GM23248 (cell line): ENCODE results near the gene PSAP. TPM values are rescaled to one million over a fixed set of nuclear protein-coding genes. Genes with fewer than 3 reads are reported as not detected.

Experiments used
- DNase-seq: peaks from one replicate; pipeline ENCODE4 v3.0.0-alpha.2; 2015
- H2AFZ ChIP-seq: fragments of 200-600 bp; sonication (generic); 2 replicates; pipeline ENCODE4 v1.6.1; 2016; ENCODE audit warnings: antibody characterized with exemption
- H3F3A ChIP-seq: fragments of 200-600 bp; sonication (generic); 2 replicates; pipeline ENCODE4 v1.6.1; 2016; ENCODE audit warnings: mild to moderate bottlenecking, antibody characterized with exemption, mixed run types; ENCODE audit not compliant: insufficient read depth
- H3K27ac ChIP-seq: fragments of 200-600 bp; sonication (generic); 2 replicates; pipeline ENCODE4 v1.5.1; 2016; ENCODE audit warnings: mild to moderate bottlenecking
- H3K27me3 ChIP-seq: fragments of 200-600 bp; sonication (generic); replicated peaks from 2 replicates; pipeline ENCODE4 v1.6.1; 2016; ENCODE audit warnings: mild to moderate bottlenecking; ENCODE audit not compliant: insufficient read depth
- H3K36me3 ChIP-seq: fragments of 200-600 bp; sonication (generic); 2 replicates; pipeline ENCODE4 v1.6.1; 2016; ENCODE audit warnings: low read depth, mild to moderate bottlenecking
- H3K4me1 ChIP-seq: fragments of 200-600 bp; sonication (generic); 2 replicates; pipeline ENCODE4 v1.6.1; 2016; ENCODE audit warnings: mild to moderate bottlenecking; ENCODE audit not compliant: insufficient read depth
- H3K4me2 ChIP-seq: fragments of 200-600 bp; sonication (generic); one replicate; pipeline ENCODE4 v1.6.1; 2016; ENCODE audit warnings: mild to moderate bottlenecking; ENCODE audit not compliant: unreplicated experiment
- H3K4me3 ChIP-seq: fragments of 200-600 bp; sonication (generic); 2 replicates; pipeline ENCODE4 v1.5.1; 2016; ENCODE audit warnings: mild to moderate bottlenecking
- H3K79me2 ChIP-seq: fragments of 200-600 bp; sonication (generic); 2 replicates; pipeline ENCODE4 v1.6.1; 2016; ENCODE audit warnings: mild to moderate bottlenecking; ENCODE audit not compliant: insufficient read depth
- H3K9ac ChIP-seq: fragments of 200-600 bp; sonication (generic); 2 replicates; pipeline ENCODE4 v1.6.1; 2016; ENCODE audit warnings: mild to moderate bottlenecking
- H3K9me2 ChIP-seq: fragments of 200-600 bp; sonication (generic); 2 replicates; pipeline ENCODE4 v1.6.1; 2016; ENCODE audit warnings: mixed run types, mild to moderate bottlenecking, moderate library complexity; ENCODE audit not compliant: insufficient read depth
- H3K9me3 ChIP-seq: fragments of 200-600 bp; sonication (generic); one replicate; pipeline ENCODE4 v1.6.1; 2017; ENCODE audit warnings: low read depth
- H4K20me1 ChIP-seq: fragments of 200-600 bp; sonication (generic); 2 replicates; pipeline ENCODE4 v1.6.0; 2016; ENCODE audit not compliant: insufficient read depth
- EZH2 ChIP-seq: fragments of 200-600 bp; sonication (generic); IDR thresholded peaks from 2 replicates; pipeline ENCODE4 v1.6.1; 2018; ENCODE audit warnings: antibody characterized with exemption, mild to moderate bottlenecking; ENCODE audit not compliant: insufficient read depth, poor library complexity, severe bottlenecking
- EZH2phosphoT487 ChIP-seq: fragments of 200-600 bp; sonication (generic); IDR thresholded peaks from 2 replicates; pipeline ENCODE4 v1.6.1; 2018; ENCODE audit warnings: antibody characterized with exemption, moderate library complexity, mild to moderate bottlenecking, low read depth; ENCODE audit not compliant: insufficient read depth
- WGBS, 2 experiments: methylation state at CpG; one replicate each; pipeline ENCODE4 v1.1.6; 2015 to 2017; ENCODE audit warnings: low lambda C conversion rate in 2 of 2, low coverage in 1 of 2; ENCODE audit errors: missing lambda C conversion rate in 2 of 2; 5-methylcytosine and 5-hydroxymethylcytosine counted together
- in situ Hi-C: fragments of 300-500 bp; cut with MboI; formaldehyde crosslinking; loops from 2 replicates; pipeline ENCODE4 v1.15.0; 2020
- polyA plus RNA-seq: library from polyadenylated mRNA; unstranded; fragments of >200 nt; fragmentation: Nextera tagmentation; extraction: Ambion mirVana; gene quantifications from 2 replicates; pipeline ENCODE4 v1.2.1, GENCODE V29; 2016
- total RNA-seq: library from RNA; depleted of rRNA; stranded (reverse); fragments of >200 nt; shearing (Covaris generic); gene quantifications from 2 replicates; pipeline ENCODE4 v1.2.3, GENCODE V29; 2014

PSAP gene
- total and polyA plus RNA-seq, 2 experiments from 2014 or later, result 715 to 1,142 TPM

DNA sequence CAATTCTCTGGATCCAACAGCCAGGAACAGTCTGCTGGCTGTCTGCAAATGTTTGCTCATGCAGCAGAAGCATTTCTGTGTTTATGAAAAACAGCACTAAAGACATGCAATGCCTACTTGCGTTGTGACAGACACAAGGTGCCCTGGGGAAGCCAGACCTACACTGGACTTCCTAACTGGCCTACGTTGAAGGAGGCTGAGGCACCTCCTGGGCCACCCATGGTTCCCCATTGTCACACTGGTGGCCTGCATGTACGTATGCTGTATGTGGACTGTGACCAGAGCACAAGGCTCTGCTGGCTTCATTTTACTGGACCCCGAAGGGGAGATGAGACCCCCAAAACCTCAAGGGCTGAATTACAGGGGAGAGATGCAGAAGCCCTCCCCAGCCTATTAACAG is 27.7 kb downstream of the PSAP start:
- H3K36me3 ChIP-seq, result peaks cover 49% of the 10 kb centered on the region
- no peak overlapping the region for H3K4me3 ChIP-seq
- no peak for DNase-seq
- no peaks in the 10 kb centered on the region for H3K27me3 ChIP-seq
- H2AFZ ChIP-seq, result no peak overlapping the region
- H4K20me1 ChIP-seq, result no peaks in the 10 kb centered on the region
- no peak for TF ChIP-seq EZH2phosphoT487
- no peak for TF ChIP-seq EZH2
- H3K9me2 ChIP-seq, result no peaks in the 10 kb centered on the region
- WGBS, 2 experiments, result 83 to 97% methylated on average over 4 of the region's 4 CpGs
- H3K4me1 ChIP-seq, result no peaks in the 10 kb centered on the region
- H3F3A ChIP-seq, result no peaks in the 10 kb centered on the region
- H3K9me3 ChIP-seq, result no peaks in the 10 kb centered on the region
- in situ Hi-C loops, result no loop called here
- H3K79me2 ChIP-seq, result 0 out of 2 replicates have a peak, but pooled peaks cover 8% of the 10 kb centered on the region
- H3K4me2 ChIP-seq, result no peak overlapping the region
- H3K27ac ChIP-seq, result no peak overlapping the region
- H3K9ac ChIP-seq, result no peak overlapping the region

DNA sequence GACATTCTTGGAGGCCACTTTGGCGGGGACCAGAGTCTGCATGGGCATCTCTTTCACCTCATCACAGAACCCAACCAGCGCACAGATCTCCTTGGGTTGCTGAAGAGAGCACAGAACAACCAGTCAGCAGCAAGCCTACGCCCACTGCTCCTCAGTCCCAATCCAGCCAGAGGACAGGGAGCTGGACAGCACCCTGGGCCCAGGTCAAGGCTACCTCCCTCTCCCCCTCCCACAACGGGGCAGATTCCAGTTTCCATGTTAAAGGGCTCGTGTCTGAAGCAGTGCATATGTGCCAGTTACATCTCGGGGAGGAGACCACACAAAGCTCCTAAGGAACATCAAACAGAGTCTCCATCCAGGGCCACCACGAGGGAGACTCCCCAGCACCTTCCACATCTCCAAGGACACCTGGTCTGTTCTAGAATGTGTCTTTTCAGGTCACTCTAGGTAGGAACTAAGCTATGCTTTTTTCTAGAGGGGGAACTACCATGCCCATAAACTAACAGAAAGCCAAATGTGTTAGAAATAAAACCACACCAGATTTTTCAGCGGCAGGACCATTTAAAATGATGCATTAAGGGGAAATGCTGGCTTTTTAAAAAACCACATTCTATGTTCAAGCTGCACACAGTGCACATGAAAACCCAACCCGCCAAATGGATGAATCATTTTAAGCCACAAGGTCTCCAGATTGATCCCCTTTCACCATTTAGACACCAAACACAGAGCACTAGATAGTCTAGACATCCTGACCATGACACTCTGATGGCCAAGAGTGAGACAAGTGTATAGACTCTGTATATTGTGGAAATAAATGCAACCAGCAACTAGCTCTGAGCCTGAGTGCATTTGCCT is 28.9 kb downstream of the PSAP start:
- H3F3A ChIP-seq, result no peaks in the 10 kb centered on the region
- no peaks in the 10 kb centered on the region for H3K9me2 ChIP-seq
- H4K20me1 ChIP-seq, result no peaks in the 10 kb centered on the region
- no peak overlapping the region for H2AFZ ChIP-seq
- H3K4me2 ChIP-seq, result no peak overlapping the region
- H3K9ac ChIP-seq, result no peak overlapping the region
- TF ChIP-seq EZH2, result no peak
- TF ChIP-seq EZH2phosphoT487, result no peak
- in situ Hi-C loops, result no loop called here
- H3K4me3 ChIP-seq, result no peak overlapping the region
- no peaks in the 10 kb centered on the region for H3K4me1 ChIP-seq
- 73 to 74% methylated on average over 9 of the region's 9 CpGs for WGBS, 2 experiments
- peak; percentile 33 for DNase-seq
- H3K27me3 ChIP-seq, result no peaks in the 10 kb centered on the region
- H3K27ac ChIP-seq, result no peak overlapping the region
- peaks cover 47% of the 10 kb centered on the region for H3K36me3 ChIP-seq
- H3K9me3 ChIP-seq, result no peaks in the 10 kb centered on the region
- H3K79me2 ChIP-seq, result no peaks in the 10 kb centered on the region

DNA sequence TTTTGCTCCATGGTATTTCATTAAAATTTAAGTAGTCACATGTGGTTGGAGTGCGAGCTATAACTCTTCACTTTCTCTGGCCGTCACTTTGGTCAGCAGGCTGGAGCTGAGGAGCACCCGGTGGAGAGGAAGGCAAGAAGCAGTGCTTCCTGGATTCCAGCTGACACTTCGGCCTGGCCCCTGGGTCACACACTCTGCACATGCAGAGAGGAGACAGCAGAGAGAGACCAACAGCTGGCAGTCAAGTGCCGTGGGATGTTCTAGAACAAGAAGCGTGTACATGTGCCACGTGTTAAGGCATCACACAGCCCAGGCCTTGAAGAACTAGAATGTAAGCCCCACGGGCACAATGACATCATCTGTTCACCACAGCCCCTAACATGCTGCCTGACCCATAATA is 30.1 kb downstream of the PSAP start:
- Histone ChIP-seq H3F3A (no peaks in the 10 kb centered on the region), H3K79me2 (no peaks in the 10 kb centered on the region), H4K20me1 (no peaks in the 10 kb centered on the region), H3K27me3 (no peaks in the 10 kb centered on the region), H3K36me3 (peaks cover 46% of the 10 kb centered on the region), H3K9me2 (no peaks in the 10 kb centered on the region), H3K4me1 (no peaks in the 10 kb centered on the region), H3K9ac (no peak overlapping the region), H3K27ac (no peak overlapping the region), H3K9me3 (no peaks in the 10 kb centered on the region), H2AFZ (no peak overlapping the region), H3K4me2 (no peak overlapping the region), H3K4me3 (no peak overlapping the region)
- WGBS, 2 experiments, result 81 to 86% methylated on average over 8 of the region's 8 CpGs
- in situ Hi-C loops, result no loop called here
- DNase-seq, result no peak
- no peak for TF ChIP-seq EZH2
- TF ChIP-seq EZH2phosphoT487, result no peak

DNA sequence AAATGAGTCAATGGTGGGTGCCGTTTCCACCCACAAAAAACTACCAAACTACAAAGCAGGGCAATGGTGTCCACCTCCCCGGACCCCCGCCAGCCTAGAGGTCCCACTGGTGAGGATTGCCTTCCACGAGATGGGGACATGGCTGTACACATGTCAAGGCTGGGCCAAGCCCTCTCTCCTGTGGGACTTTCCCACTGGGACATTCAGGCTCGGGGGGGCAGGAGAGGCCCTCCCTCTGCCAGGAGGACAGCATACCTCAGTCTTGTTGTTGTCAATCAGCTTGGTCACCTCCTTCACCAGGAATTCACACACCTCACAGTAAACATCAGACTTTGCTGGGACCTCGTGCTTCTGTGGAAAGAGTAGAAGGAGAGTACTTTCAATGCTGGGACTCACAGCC is 31.1 kb downstream of the PSAP start:
- Histone ChIP-seq H3K79me2 (no peaks in the 10 kb centered on the region), H3K27me3 (no peaks in the 10 kb centered on the region), H3F3A (no peaks in the 10 kb centered on the region), H3K27ac (no peak overlapping the region), H3K9ac (no peak overlapping the region), H3K4me3 (no peak overlapping the region), H3K36me3 (peaks cover 44% of the 10 kb centered on the region), H3K4me1 (no peaks in the 10 kb centered on the region), H4K20me1 (no peaks in the 10 kb centered on the region), H3K4me2 (no peak overlapping the region), H3K9me3 (no peaks in the 10 kb centered on the region), H3K9me2 (no peaks in the 10 kb centered on the region), H2AFZ (no peak overlapping the region)
- TF ChIP-seq EZH2phosphoT487 (no peak), EZH2 (no peak)
- 91 to 95% methylated on average over 6 of the region's 6 CpGs for WGBS, 2 experiments
- in situ Hi-C loops, result loop anchor here (10.0 kb wide), 1 partner anchor 495 kb away; no protein-coding TSS in a partner anchor
- no peak for DNase-seq
